ENCODE data around the gene EDA. TPM values are rescaled to one million over a fixed set of nuclear protein-coding genes. Genes with fewer than 3 reads are reported as not detected.
A peak's percentile ranks its signal among the peaks of the same experiment; 100 is the strongest.

EDA gene
- polyA plus RNA-seq (2014; cell fraction: cytosol; rRNA removed): 0.67 and 1.1 TPM in 2 replicates
- 1.3 and 2.0 TPM in 2 replicates for polyA plus RNA-seq (2014; cell fraction: nucleus; rRNA removed)

DNA sequence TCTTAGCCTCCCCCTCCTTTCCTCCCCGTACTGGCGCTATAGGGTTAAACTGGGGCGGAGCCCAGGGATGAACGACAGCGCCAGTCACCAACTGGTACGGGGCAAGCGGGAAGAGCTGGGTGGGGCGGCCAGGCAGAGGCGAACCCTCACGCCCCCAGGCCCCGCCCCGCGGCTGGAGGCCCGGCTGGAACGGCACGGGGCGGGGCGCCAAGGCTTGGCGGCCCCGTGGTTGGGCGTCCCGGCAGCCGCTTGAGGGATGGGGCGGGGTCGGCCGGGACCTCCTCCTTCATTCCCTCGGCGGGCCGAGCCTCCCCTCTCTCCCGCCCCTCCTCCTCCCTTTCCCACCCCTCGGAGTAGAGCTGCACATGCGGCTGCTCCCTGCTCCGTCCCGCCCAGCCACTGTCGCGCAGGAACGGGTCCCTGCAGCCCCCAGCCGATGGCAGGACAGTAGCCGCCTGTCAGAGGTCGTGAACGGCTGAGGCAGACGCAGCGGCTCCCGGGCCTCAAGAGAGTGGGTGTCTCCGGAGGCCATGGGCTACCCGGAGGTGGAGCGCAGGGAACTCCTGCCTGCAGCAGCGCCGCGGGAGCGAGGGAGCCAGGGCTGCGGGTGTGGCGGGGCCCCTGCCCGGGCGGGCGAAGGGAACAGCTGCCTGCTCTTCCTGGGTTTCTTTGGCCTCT, at the start of gene EDA:
Gene EDA, plus strand, starts transcription at position 335 of the 678 bp plus-strand sequence.
- peak; percentile 82 for DNase-seq (ENCODE audit: low spot score)

DNA sequence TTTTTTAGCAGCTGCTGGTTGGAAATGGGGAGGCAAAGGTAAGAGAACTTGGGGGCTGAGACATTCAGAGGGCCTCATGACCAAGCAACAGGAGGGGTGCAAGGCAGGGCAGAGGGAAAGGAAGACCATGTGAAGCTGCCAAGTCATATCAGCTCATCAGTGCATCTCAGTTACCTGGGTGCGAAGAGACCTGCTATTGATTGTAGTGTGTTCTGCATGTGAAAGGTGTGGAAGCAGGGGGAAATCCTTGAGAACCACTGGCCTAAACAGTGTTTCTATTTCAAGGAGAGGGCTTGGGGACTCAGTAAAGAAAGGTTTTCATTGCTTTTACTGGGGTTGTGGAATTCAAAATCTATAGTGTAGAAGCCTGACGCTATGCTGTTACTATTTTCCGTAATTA, 47.1 kb upstream of the EDA start:
- DNase-seq (ENCODE audit: low spot score): no peak

DNA sequence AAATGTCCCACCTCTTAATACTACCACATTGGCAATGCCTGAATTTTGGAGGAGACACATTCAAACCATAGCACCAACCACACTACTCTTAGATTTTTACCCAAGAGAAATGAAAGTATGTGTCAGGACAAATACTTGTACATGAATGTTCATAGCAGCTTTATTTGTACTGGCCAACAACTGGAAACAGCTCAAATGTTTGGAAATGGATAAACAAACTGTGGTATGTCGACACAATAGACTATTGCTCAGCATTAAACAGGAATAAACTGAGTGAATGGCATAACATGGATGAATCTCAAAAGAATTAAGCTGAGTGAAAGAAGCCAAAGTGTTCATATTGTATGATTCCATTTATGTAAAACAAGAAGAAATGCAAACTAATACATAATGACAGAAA, 18.5 kb upstream of the EDA start:
- no peak for DNase-seq (ENCODE audit: low spot score)

DNA sequence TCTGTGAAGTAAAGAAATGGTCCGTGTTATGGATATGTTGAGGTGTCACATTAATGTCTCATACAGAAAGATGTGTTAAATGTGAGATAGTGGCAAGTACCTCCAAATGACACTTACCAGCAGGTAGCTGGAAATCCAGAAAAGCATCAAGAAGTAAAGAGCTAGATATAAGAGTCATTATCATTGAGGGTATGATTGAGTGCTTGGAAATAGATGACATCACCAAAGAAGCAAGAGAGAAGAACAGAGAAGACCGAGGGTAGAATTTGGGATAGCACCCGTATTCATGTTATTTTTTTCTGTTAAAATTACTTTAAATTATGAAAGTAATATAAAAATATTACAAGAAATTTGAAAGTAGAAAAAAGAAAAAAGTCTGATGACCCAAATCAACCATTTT, 15.7 kb upstream of the EDA start:
- no peak for DNase-seq (ENCODE audit: low spot score)

DNA sequence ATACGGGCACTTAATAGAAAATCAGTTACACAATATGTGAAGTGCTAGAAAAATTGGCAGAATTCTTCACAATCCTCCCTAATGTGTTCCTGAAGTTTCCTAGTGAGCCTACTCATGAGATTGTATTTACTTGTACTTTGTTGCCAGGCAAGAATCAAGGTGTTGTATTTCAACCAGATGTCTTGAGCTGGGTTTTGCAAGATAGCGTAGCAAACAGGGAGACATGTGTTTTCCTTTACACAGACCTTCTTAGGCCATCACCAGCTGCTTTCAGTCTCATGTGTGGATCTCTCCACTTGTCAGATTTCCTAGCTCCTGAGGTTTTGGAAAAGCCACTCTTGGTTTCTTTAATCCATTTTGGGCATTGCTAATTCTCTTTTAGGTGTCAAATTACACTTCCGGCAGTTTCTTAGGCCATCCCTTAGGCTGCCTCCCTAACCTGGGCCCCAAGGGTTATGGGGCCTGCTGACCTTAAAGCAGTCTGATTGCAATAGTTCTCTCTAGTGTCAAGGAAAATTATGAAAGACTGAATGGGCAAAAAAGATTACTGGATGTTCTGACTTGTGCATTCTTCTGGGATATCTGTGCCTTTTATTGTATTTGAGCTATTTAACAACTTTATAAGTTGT, 12.2 kb upstream of the EDA start:
- peak; percentile 10 for DNase-seq (ENCODE audit: low spot score)

DNA sequence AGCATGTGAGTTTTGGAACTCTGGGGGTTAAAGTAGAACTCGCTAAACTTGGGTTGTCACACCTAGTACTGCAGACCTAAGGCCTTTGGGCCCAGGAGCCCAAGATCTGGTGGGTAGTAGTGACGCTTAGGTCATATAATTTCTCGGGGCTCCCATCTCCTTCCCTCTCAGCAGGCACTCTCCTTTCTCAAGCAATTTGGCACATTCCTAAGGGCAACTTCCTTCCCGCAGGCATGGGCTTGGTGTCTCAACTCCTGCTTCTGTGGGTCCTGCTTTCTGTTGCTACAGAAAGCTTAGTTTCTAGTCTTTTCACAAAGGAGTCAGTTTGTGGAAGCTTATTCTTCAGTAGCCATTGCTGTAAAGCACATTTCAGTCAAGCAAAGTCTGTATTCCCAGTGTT, 10.4 kb upstream of the EDA start:
- no peak for DNase-seq (ENCODE audit: low spot score)

DNA sequence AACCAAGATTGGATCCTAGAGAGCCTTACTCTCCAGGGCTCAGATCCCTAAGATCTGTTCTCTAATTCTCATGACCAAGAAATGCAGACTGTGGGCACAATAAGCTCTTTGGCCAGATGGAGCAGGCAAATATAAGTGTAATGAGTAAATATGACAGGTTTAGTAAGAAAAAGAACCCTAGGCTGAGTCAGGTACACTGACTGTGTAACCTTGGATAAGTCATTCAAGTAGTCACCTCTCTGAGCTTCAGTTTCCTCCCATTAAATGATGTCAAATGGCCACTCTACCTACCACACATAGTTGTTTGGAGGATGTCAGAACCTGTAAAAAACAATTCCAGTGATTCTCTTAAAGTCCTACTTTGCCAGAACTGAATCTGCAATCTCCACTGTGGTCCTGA, 8.3 kb upstream of the EDA start:
- no peak for DNase-seq (ENCODE audit: low spot score)

DNA sequence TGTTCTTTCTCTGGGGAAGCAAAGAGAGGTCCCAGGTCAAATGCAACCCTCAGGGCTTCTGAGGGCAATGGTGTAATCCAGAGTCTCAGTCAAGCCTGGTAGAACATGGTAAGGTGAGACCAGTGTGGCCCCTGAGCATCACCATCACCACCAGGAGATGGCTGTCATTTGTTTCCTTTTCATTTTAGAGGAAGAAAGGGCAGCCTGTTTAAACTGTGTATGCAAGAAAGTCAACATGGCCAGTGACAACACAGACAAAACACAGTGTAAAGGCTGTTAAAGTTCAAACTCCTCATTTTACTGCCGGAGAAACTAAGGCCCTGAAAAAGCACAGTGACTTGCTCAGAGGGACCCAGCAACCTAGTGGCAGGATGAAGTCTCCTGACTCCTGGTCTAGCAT, 2.0 kb upstream of the EDA start:
- no peak for DNase-seq (ENCODE audit: low spot score)

DNA sequence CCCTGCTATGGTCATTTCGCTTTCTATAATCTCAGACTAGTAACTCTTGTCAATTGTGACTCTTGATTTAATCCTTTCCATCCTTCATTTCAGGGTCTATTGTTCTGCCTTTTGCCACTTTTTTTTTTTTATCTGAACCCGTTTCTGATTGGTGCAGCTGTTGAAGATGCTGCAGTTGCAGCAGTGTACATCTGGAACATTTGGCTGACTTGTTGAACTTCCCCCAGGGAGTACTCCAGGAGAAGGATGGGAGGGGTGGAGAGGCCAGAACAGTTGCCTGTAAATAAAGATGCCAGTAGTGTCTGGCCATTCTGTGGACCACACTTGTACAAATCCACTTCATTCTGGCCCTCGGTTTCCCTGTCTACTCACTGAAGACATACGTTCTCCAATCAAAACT, 1.0 kb upstream of the EDA start:
- no peak for DNase-seq (ENCODE audit: low spot score)

DNA sequence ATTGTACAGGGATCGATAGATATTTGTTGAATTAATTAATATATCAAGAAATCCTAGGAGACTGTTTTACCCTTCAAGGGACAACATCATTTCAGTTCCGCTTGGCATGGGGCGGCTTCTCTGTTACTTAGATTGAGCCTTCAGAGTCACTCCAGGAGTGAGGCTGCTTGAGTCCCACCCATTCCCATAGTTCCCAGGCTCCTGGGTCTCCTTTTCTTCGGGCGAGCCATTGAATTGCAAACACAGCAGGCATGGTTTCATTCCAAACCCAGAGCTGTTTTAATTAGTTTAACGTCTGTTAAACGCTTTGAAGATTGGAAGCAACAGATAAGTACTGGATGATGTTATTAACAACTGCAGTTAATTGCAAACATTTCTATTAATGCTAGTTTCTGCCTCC, 571 bp upstream of the EDA start:
- no peak for DNase-seq (ENCODE audit: low spot score)

DNA sequence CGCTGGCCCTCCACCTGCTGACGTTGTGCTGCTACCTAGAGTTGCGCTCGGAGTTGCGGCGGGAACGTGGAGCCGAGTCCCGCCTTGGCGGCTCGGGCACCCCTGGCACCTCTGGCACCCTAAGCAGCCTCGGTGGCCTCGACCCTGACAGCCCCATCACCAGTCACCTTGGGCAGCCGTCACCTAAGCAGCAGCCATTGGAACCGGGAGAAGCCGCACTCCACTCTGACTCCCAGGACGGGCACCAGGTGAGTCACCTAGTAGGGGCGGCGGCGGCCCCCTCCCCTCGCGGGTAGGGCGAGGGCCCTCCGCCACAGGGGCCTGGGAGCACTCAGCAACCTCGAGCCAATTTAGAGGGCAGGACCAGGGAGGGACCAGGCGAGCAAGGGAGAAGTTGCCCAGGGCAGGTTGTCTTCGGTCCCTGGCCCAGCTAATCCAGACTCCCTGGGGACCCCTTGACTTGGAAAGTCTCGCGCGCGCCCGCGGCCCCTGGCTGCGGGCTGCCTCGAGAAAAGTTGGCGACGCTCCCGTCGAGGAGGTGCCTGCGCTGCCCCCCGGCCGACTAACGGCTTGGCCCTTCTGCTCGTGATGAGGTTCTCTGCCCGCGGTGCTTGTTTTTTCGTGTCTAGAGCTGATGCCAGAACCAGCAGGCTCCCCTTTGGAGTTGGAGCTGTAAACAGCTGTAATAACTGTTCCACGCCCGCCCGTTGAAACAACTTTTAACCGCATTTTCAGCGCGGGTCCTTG, 717 bp downstream of the EDA start:
- DNase-seq (ENCODE audit: low spot score): no peak

DNA sequence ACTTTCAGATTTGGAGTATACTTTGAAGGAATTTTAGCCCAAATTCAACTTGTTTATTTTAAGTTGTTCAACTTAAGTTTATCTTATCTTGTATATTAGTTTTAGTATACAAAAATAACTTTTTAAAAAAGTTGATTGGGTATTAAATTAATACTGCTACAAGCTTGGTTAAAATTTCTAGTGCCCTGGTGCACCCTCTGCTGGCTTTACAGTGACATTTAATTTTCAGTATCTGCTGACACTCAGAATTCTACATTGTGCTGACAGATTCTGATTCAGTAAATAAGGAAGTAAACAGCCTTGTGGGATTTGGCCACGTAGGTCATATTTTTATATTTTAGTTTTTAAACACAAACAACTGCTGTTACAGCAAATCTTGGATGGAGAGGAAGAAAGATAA, 2.9 kb downstream of the EDA start:
- DNase-seq (ENCODE audit: low spot score): no peak

DNA sequence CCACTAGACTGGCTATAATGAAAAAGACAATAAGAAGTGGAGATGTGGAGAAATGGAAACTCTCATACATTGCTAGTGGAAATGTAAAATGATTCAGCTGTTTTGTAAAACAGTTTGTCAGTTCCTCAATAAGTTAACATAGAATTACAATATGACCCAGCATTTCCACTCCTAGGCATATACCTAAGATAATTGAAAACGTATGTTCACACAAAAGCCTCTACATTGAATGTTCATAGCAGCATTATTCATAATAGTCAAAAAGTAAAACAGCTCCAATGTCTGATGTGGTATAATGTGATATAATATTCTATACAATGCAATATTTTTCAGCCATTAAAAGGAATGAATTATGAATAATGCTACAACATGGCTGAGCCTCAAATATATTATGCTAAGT, 10.2 kb downstream of the EDA start:
- no peak for DNase-seq (ENCODE audit: low spot score)

DNA sequence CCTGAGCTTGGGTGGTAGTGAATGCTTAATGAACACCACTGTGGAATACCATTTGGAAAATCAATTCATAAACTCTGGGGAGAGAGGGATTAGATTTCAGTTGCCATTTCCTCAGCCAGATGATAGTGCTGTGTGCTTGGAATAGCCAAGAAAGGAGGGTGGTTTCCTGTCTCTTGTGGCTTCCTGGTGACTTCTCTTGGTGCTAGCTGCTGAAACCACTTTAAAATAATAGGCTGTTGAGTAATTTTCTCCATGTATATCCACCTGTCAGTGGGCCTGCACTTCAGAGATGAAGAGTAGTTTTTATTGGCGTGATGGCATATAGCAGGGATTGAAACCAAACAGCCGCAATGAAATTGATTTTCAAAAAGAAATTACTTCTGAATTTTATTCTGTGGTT, 11.8 kb downstream of the EDA start:
- DNase-seq (ENCODE audit: low spot score): no peak

DNA sequence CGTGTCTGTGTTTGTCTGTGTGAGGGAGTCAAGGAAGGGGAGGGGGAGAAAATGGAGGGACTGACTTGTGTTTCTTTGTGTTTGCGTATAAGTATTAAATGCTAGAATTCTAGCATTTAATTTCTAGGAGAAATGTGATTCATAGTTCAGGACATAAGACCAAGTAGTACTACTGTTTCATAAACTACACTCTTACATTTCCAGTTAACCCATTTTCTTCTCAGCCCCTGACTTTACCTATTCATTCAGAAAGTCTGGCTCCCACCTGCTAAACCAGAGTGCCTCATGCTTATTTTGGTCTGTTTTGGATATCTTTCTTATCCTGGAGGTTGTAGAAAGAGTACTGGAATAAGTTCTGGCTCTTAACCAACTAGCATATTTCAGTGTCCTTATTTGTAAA, 14.2 kb downstream of the EDA start:
- DNase-seq (ENCODE audit: low spot score): no peak

DNA sequence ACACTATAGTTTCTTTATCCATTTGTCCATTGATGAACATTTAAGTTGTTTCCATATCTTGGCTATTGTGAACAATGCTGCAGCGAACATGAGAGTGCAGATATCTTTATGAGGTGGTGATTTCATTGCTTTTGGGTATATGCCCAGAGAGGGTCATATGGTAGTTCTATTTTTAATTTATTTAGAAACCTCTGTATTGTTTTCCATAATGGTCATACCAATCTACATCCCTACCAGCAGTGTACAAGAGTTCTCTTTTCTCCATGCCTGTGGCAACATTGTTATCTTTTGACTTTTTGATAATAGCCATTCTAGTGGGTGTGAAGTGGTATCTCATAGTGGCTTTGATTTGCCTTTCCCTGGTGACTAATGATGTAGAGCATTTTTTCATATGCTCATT, 48.8 kb downstream of the EDA start:
- DNase-seq (ENCODE audit: low spot score): no peak

DNA sequence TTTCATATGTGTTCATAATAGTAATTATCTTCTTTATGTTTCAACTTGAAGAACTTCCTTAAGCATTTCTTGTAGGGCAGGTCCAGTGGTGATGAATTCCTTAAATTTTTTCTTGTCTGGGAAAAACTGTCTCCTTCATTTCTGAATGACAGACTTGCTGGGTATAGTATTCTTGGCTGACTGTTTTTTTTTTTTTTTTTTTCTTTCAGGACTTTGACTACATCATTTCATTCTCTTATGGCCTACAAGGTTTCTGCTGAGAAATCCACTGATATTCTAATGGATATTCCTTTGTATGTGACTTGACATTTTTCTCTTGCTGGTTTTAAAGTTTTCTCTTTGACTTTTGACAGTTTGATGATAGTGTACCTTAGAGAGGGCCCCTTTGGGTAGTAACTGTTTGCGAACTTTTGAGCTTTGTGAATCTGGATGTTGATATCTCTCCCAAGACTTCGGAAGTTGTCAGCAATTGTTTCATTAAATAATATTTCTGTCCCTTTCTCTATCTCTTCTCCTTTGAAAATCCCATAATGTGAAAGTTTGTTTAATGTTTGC, 54.2 kb downstream of the EDA start:
- DNase-seq (ENCODE audit: low spot score): no peak

DNA sequence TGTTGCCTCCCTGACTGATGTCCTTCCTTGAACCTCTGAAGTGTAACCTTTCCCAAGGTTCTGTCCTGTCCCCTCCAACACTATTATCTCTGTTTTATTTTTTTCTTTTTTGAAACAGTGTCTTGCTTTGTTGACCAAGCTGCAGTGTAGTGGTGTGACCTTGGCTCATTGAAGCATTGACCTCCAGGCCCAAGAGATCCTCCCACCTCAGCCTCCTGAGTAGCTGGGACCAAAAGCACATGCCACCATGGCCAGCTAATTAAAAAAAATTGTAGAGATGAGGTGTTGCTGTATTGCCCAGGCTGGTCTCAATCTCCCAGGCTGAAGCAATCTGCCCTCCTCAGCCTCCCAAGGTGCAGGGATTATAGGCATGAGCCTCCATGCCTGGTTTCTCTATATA, 59.0 kb downstream of the EDA start:
- no peak for DNase-seq (ENCODE audit: low spot score)

DNA sequence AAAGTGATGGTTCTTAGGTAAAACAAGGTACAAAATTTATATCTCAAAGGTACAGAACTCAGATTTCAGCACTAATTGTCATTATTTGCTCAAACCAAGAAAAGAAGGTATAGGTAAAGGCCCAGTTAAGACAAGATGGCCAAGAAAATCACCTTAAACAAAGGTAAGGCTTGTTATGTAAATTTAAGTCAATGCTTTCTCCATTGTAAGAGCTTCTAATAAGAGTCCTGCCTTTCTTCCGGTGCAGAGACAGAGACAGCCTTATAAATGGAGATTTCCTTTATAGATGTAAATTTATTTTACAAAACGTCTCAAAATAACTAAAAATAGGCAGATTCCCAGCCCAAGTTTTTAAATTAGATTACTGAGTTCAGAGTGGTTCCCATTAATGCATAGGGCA, 89.9 kb downstream of the EDA start:
- DNase-seq (ENCODE audit: low spot score): no peak

DNA sequence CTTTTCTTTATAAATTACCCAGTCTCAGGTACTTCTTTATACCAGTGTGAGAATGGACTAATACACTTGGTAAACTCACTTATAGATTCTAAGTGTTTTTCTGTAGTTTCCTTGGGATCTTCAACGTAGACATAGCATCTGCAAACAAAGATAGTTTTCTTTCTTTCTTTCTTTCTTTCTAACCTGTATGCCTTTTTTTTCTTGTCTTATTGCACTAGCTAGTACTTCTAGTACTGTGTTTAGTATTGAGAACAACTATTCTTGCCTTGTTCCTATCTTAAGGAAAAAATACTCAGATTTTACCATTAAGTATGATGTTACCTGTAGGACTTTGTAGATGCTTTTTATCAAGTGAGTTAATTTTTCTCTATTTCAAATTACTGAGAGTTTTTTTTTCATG, 102.2 kb downstream of the EDA start:
- DNase-seq (ENCODE audit: low spot score): no peak

DNA sequence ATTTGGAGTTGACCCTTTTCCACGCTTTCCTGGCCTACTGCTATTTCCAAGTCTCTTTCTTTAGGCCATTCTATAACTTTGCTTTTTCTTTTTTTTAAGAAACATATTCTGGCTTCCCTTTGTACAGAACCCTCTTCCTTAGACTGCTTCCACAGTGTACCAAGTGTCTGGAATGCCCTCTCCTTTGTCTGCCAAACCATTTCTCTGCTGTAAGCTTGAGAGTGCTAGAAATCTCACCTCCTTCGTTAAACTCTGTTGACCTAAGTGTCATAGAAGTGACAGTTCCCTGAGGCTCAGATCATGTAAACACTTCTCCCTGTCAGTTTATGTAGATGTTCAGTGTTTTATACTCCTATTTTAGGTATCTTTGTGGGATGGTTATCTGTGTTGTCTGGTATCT, 108.4 kb downstream of the EDA start:
- no peak for DNase-seq (ENCODE audit: low spot score)

DNA sequence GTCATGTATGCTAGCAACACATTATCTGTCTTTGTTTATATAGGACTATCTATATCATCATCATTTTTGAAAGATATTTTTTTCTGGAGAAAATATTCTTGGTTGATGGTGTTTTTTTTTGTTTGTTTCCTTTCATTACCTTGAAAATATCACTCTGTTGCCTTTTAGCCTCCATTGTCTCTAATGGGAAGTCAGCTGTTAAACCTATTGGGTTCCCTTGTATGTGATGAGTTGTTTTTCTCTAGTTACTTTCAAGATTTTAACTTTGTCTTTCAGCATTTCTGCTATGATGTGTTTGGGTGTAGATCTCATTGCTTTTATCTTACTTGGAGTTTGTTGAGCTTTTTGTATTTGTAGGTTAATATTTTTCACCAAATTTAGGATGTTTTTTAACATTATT, 124.4 kb downstream of the EDA start:
- no peak for DNase-seq (ENCODE audit: low spot score)

DNA sequence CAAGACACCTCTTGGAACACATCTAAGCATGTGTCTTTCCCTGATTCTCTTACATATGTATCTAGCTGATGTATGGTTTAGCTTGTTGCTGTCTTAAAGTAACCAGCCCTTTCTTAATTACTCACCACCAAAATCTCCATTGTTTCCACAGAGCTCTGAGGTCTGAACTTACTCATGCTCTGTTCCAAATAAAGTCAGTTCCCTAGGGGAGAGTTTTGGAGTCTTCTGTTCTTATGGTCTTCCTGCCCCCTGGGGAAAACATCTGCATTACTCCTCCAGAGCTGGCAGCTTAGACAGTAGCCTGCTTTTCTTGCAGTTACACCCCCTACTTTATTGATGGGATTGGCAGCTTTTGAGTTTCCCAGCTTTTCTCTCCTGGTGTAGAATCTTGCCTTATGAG, 125.8 kb downstream of the EDA start:
- no peak for DNase-seq (ENCODE audit: low spot score)

Data from SK-N-DZ (cell line).